ENCODE data around the gene GCDH.

Gene GCDH

GRCh38 chr19:12945479-12946091 is 54.6 kb downstream of the GCDH start, which contains the start of gene RAD23A:
Gene RAD23A, plus strand, starts transcription at chr19:12945862. Its CDS starts 87 bp downstream, at chr19:12945949.
- peaks cover 25% of the 10 kb centered on the region for H3K36me3 ChIP-seq (replicated peaks; ENCODE audit: insufficient read depth, low read length)
- H3K4me2 ChIP-seq (ENCODE audit: low read depth, low read length) = peak within 1 kb of the TSS; percentile 88
- H4K20me1 ChIP-seq (ENCODE audit: insufficient read depth, low read length) = no peaks in the 10 kb centered on the region; the same call in 1 of the 2 replicates
- H3K9me3 ChIP-seq (replicated peaks; ENCODE audit: insufficient read depth, low read length) = no peaks in the 10 kb centered on the region
- no peaks in the 10 kb centered on the region for H3K27me3 ChIP-seq (replicated peaks; ENCODE audit: insufficient read depth, low read length)
- peak within 1 kb of the TSS; percentile 79 for H3K27ac ChIP-seq (ENCODE audit: low read length)
- peaks cover 57% of the 10 kb centered on the region for H3F3A ChIP-seq (ENCODE audit: insufficient read depth, low read length)
- H3K4me3 ChIP-seq (ENCODE audit: low read length) = peak within 1 kb of the TSS; percentile 86
- peak within 1 kb of the TSS; percentile 83 for H3K9ac ChIP-seq (ENCODE audit: low read length)
- peaks cover 68% of the 10 kb centered on the region for H3K79me2 ChIP-seq (ENCODE audit: low read length)
- peak; percentile 98 for DNase-seq
- H2AFZ ChIP-seq (ENCODE audit: low read length) = no peak within 1 kb of the TSS
- TF ChIP-seq EZH2 (optimal IDR thresholded peaks at IDR 0.05; ENCODE audit: low read depth, low read length) = no peak
- no peak for TF ChIP-seq CTCF (IDR thresholded peaks at IDR 0.05; ENCODE audit: low read length)
- TF ChIP-seq EZH2phosphoT487 (IDR thresholded peaks at IDR 0.05; ENCODE audit: low read length) = no peak
- H3K9me2 ChIP-seq (replicated peaks; ENCODE audit: insufficient read depth, low read length) = no peaks in the 10 kb centered on the region
- peaks cover 28% of the 10 kb centered on the region for H3K4me1 ChIP-seq (ENCODE audit: low read length)

- H3K4me2 ChIP-seq (ENCODE audit: low read depth, low read length) = peak overlapping the region; percentile 88
- H3K9me3 ChIP-seq (replicated peaks; ENCODE audit: insufficient read depth, low read length) = no peaks in the 10 kb centered on the region
- TF ChIP-seq EZH2 (optimal IDR thresholded peaks at IDR 0.05; ENCODE audit: low read depth, low read length) (no peak), CTCF (IDR thresholded peaks at IDR 0.05; ENCODE audit: low read length) (no peak), EZH2phosphoT487 (IDR thresholded peaks at IDR 0.05; ENCODE audit: low read length) (no peak)
- H3K27me3 ChIP-seq (replicated peaks; ENCODE audit: insufficient read depth, low read length) = no peaks in the 10 kb centered on the region
- DNase-seq = peak; percentile 66
- H4K20me1 ChIP-seq (ENCODE audit: insufficient read depth, low read length) = no peaks in the 10 kb centered on the region; the same call in 1 of the 2 replicates
- peaks cover 20% of the 10 kb centered on the region for H3K36me3 ChIP-seq (replicated peaks; ENCODE audit: insufficient read depth, low read length)
- H3K4me1 ChIP-seq (ENCODE audit: low read length) = peaks cover 22% of the 10 kb centered on the region
- H3K9ac ChIP-seq (ENCODE audit: low read length) = peak overlapping the region; percentile 83
- H3F3A ChIP-seq (ENCODE audit: insufficient read depth, low read length) = peaks cover 51% of the 10 kb centered on the region
- H3K9me2 ChIP-seq (replicated peaks; ENCODE audit: insufficient read depth, low read length) = no peaks in the 10 kb centered on the region
- H3K27ac ChIP-seq (ENCODE audit: low read length) = peak overlapping the region; percentile 79
- peak overlapping the region; percentile 86 for H3K4me3 ChIP-seq (ENCODE audit: low read length)
- H3K79me2 ChIP-seq (ENCODE audit: low read length) = peaks cover 67% of the 10 kb centered on the region
- no peak overlapping the region for H2AFZ ChIP-seq (ENCODE audit: low read length)
Measured at GRCh38 chr19:12946092-12946721, 55.2 kb downstream of the GCDH start.

- DNase-seq = no peak
- H3K36me3 ChIP-seq (replicated peaks; ENCODE audit: insufficient read depth, low read length) = peaks cover 20% of the 10 kb centered on the region
- TF ChIP-seq EZH2 (optimal IDR thresholded peaks at IDR 0.05; ENCODE audit: low read depth, low read length) (no peak), EZH2phosphoT487 (IDR thresholded peaks at IDR 0.05; ENCODE audit: low read length) (no peak), CTCF (IDR thresholded peaks at IDR 0.05; ENCODE audit: low read length) (no peak)
- peaks cover 16% of the 10 kb centered on the region for H3K4me1 ChIP-seq (ENCODE audit: low read length)
- H3K27ac ChIP-seq (ENCODE audit: low read length) = no peak overlapping the region
- H3K27me3 ChIP-seq (replicated peaks; ENCODE audit: insufficient read depth, low read length) = no peaks in the 10 kb centered on the region
- peaks cover 63% of the 10 kb centered on the region for H3K79me2 ChIP-seq (ENCODE audit: low read length)
- peak overlapping the region; percentile 83 for H3K9ac ChIP-seq (ENCODE audit: low read length)
- H3K4me3 ChIP-seq (ENCODE audit: low read length) = peak overlapping the region; percentile 86
- no peaks in the 10 kb centered on the region; the same call in 1 of the 2 replicates for H4K20me1 ChIP-seq (ENCODE audit: insufficient read depth, low read length)
- H3F3A ChIP-seq (ENCODE audit: insufficient read depth, low read length) = peaks cover 44% of the 10 kb centered on the region
- no peaks in the 10 kb centered on the region for H3K9me3 ChIP-seq (replicated peaks; ENCODE audit: insufficient read depth, low read length)
- no peaks in the 10 kb centered on the region for H3K9me2 ChIP-seq (replicated peaks; ENCODE audit: insufficient read depth, low read length)
- H3K4me2 ChIP-seq (ENCODE audit: low read depth, low read length) = peak overlapping the region; percentile 88
- H2AFZ ChIP-seq (ENCODE audit: low read length) = no peak overlapping the region
Measured at GRCh38 chr19:12946731-12947496, 56.0 kb downstream of the GCDH start.

All from MM.1S (cell line).